ENCODE results near the gene PIP5K1B.

DNA sequence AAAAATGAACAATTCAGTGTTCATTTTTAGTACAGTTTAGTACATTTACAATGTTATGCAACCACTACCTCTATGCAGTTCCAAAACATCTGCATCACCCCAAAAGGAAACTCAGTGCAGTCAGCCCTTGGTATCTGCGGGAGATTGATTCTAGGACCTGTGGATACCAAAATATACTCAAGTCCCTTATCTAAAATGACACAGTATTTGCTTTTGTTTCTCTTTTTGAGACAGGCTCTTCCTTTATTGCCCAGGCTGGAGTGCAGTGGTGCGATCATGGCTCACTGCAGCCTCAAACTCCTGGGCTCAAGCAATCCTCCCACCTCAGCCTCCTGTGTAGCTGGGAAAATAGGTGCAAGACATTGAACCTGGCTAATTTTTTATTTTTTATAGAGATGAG lies 114.0 kb downstream of the PIP5K1B start:
- TF ChIP-seq, protein P1, sequence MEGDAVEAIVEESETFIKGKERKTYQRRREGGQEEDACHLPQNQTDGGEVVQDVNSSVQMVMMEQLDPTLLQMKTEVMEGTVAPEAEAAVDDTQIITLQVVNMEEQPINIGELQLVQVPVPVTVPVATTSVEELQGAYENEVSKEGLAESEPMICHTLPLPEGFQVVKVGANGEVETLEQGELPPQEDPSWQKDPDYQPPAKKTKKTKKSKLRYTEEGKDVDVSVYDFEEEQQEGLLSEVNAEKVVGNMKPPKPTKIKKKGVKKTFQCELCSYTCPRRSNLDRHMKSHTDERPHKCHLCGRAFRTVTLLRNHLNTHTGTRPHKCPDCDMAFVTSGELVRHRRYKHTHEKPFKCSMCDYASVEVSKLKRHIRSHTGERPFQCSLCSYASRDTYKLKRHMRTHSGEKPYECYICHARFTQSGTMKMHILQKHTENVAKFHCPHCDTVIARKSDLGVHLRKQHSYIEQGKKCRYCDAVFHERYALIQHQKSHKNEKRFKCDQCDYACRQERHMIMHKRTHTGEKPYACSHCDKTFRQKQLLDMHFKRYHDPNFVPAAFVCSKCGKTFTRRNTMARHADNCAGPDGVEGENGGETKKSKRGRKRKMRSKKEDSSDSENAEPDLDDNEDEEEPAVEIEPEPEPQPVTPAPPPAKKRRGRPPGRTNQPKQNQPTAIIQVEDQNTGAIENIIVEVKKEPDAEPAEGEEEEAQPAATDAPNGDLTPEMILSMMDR (IDR thresholded peaks at IDR 0.05; ENCODE audit: borderline replicate concordance, extremely low read depth, low read length, poor library complexity, severe bottlenecking) = no peak
- TF ChIP-seq EZH2 (IDR thresholded peaks at IDR 0.05; ENCODE audit: borderline replicate concordance, low read depth, low read length, severe bottlenecking) = no peak
